Panc1 (cell line): ENCODE measurements around the gene MOB1A. TPM values are rescaled to one million over a fixed set of nuclear protein-coding genes. Genes with fewer than 3 reads are reported as not detected.

ENCODE experiments used
- ATAC-seq: fragments of 200-7000 bp; cut with Tn5 transposase; 2 replicates; pipeline ENCODE4 v1.9.1; 2020; ENCODE audit warnings: mild to moderate bottlenecking, moderate library complexity
- BruUV-seq: library from RNA; stranded (reverse); fragments of 400-500 nt; replicated peaks from 2 replicates; lab custom pipeline; 2021; lab: Mats Ljungman, UMichigan
- CTCF ChIA-PET: fragments of 300-600 bp; sonication (Branson Sonifier 250); formaldehyde crosslinking; loops from one replicate; lab custom pipeline; 2022; ENCODE audit warnings: antibody characterized with exemption; lab: Charles Lee
- POLR2A ChIA-PET: fragments of 300-600 bp; sonication (Branson Sonifier 250); formaldehyde crosslinking; loops from one replicate; lab custom pipeline; 2022; ENCODE audit warnings: antibody characterized with exemption; lab: Charles Lee
- DNase-seq: peaks from one replicate; pipeline ENCODE4 v3.0.0-alpha.2; 2010; ENCODE audit warnings: low read depth, low spot score
- H3K27ac ChIP-seq: 2 replicates; pipeline ENCODE4 v1.5.1; 2011; ENCODE audit warnings: mild to moderate bottlenecking, low read length, inconsistent platforms
- H3K27me3 ChIP-seq: fragments of 200-500 bp; sonication (Bioruptor generic); 2 replicates; pipeline ENCODE4 v1.6.0; 2014; ENCODE audit warnings: low read length, inconsistent platforms; ENCODE audit not compliant: control insufficient read depth, insufficient read depth
- H3K36me3 ChIP-seq: fragments of 200-500 bp; sonication (Bioruptor generic); 2 replicates; pipeline ENCODE4 v1.5.1; 2014; ENCODE audit warnings: inconsistent platforms, mild to moderate bottlenecking, low read length, moderate library complexity; ENCODE audit not compliant: control insufficient read depth, insufficient read depth
- H3K4me1 ChIP-seq: 2 replicates; pipeline ENCODE4 v1.5.1; 2011; ENCODE audit warnings: inconsistent platforms, mild to moderate bottlenecking, low read length, moderate library complexity; ENCODE audit not compliant: control insufficient read depth, insufficient read depth
- H3K4me3 ChIP-seq, 2 experiments: 2 replicates each; pipeline ENCODE4 v1.5.1; 2011 to 2012; ENCODE audit warnings: low read depth in 2 of 2, low read length in 2 of 2, mild to moderate bottlenecking in 2 of 2, inconsistent platforms in 1 of 2, moderate library complexity in 1 of 2
- H3K9me3 ChIP-seq: fragments of 200-500 bp; sonication (Bioruptor generic); 2 replicates; pipeline ENCODE4 v1.5.1; 2014; ENCODE audit warnings: low read depth, mild to moderate bottlenecking, inconsistent platforms, low read length, moderate library complexity; ENCODE audit not compliant: control insufficient read depth, insufficient read depth
- CTCF ChIP-seq: fragments of 450-650 bp; IDR thresholded peaks from 2 replicates; pipeline ENCODE4 v1.5.1; 2017; ENCODE audit warnings: mild to moderate bottlenecking
- POLR2AphosphoS5 ChIP-seq: IDR thresholded peaks from 2 replicates; pipeline ENCODE4 v1.6.1; 2012; ENCODE audit warnings: mild to moderate bottlenecking, low read depth, low read length, moderate library complexity
- REST ChIP-seq, 2 experiments: IDR thresholded peaks; 2 replicates each; pipeline ENCODE4 v1.6.1; 2011 to 2012; ENCODE audit warnings: low read depth in 2 of 2, control low read depth in 1 of 2, low read length in 1 of 2, mild to moderate bottlenecking in 1 of 2, moderate library complexity in 1 of 2; ENCODE audit not compliant: insufficient read depth in 1 of 2
- SIN3A ChIP-seq: IDR thresholded peaks from 2 replicates; pipeline ENCODE4 v1.6.1; 2012; ENCODE audit warnings: low read depth, mild to moderate bottlenecking, low read length, moderate library complexity, borderline replicate concordance; ENCODE audit not compliant: insufficient read depth
- TCF7L2 ChIP-seq: IDR thresholded peaks from 2 replicates; pipeline ENCODE4 v1.6.1; 2011; ENCODE audit warnings: mild to moderate bottlenecking, low read depth, low read length, inconsistent platforms
- in situ Hi-C: cut with HindIII; loops from 2 replicates; pipeline ENCODE4 v1.10.0; 2016; ENCODE audit warnings: low sequenced_read_pairs, low pct_unique_long_range_greater_than_20kb
- intact Hi-C: fragments of 100-400 bp; cut with micrococcal nuclease; formaldehyde crosslinking; loops from one replicate; pipeline ENCODE4 v1.10.0; 2022; ENCODE audit not compliant: unreplicated experiment
- total RNA-seq: library from RNA; stranded (reverse); gene quantifications from one replicate; pipeline ENCODE4 v1.2.1, GENCODE V29; 2021; ENCODE audit not compliant: unreplicated experiment

MOB1A gene
- total RNA-seq, 1 experiment from 2014 or later, result 184 TPM

- Histone ChIP-seq H3K9me3 (no peaks in the 10 kb centered on the region), H3K4me1 (no peaks in the 10 kb centered on the region), H3K27me3 (no peaks in the 10 kb centered on the region), H3K4me3 (no peak overlapping the region), H3K36me3 (no peaks in the 10 kb centered on the region; the same call in 1 of the 2 replicates), H3K27ac (no peak overlapping the region)
- DNase-seq, result no peak
- ChIA-PET POLR2A (no interaction called here), CTCF (no interaction called here)
- in situ Hi-C loops, result no loop called here
- no peak for ATAC-seq
- no peak for TF ChIP-seq POLR2AphosphoS5
- TF ChIP-seq CTCF, result no peak
- TF ChIP-seq TCF7L2, result no peak
- TF ChIP-seq SIN3A, result no peak
- no peak for TF ChIP-seq REST (IDR thresholded peaks at IDR 0.05; ENCODE audit: insufficient read depth in 1 of 2, low read depth in 2 of 2, low read length in 1 of 2)
- no TSS peak for BruUV-seq
- intact Hi-C loops, result no loop called here
Measured at GRCh38 chr2:74103763-74104162, 74.9 kb downstream of the MOB1A start.

Other genes starting within 250 kb of the MOB1A start
- gene TET3, start 194.0 kb downstream of the MOB1A start, total RNA-seq, result 13.1 TPM
- 69.7 TPM for gene BOLA3, start 31.0 kb downstream of the MOB1A start, total RNA-seq
- gene MTHFD2, start 19.7 kb upstream of the MOB1A start, total RNA-seq, result 215 TPM
- 1.2 TPM for gene SLC4A5, start 164.5 kb upstream of the MOB1A start, total RNA-seq
- gene DCTN1, start 201.4 kb upstream of the MOB1A start, total RNA-seq, result 190 TPM
- 3.9 TPM for gene C2orf81, start 242.7 kb upstream of the MOB1A start, total RNA-seq
- 27.7 TPM for gene WDR54, start 242.9 kb upstream of the MOB1A start, total RNA-seq